HG02981 (cell line): ENCODE measurements around the gene PAPLN.
A peak's percentile ranks its signal among the peaks of the same experiment; 100 is the strongest.

ENCODE experiments used
- ATAC-seq: cut with Tn5 transposase; IDR thresholded peaks from one replicate; pipeline ENCODE4 v1.9.1; 2021; ENCODE audit warnings: mild to moderate bottlenecking, moderate library complexity; ENCODE audit not compliant: unreplicated experiment

Gene PAPLN

GRCh38 chr14:73258845-73259611 lies 21.7 kb downstream of the PAPLN start:
- ATAC-seq, result no peak

- ATAC-seq, result no peak
These were observed 22.5 kb downstream of the PAPLN start for GRCh38 chr14:73259837-73260236.

- no peak for ATAC-seq
These were observed 23.3 kb downstream of the PAPLN start for GRCh38 chr14:73260574-73260973.

GRCh38 chr14:73261075-73261474 lies 23.8 kb downstream of the PAPLN start:
- no peak for ATAC-seq

GRCh38 chr14:73261520-73262426 lies 24.5 kb downstream of the PAPLN start:
- no peak for ATAC-seq

GRCh38 chr14:73262427-73263183 lies 25.3 kb downstream of the PAPLN start:
- ATAC-seq, result no peak

GRCh38 chr14:73263606-73264005 lies 26.3 kb downstream of the PAPLN start:
- no peak for ATAC-seq

- ATAC-seq, result no peak
These were observed 27.0 kb downstream of the PAPLN start for GRCh38 chr14:73264080-73264884.

GRCh38 chr14:73264885-73265720 lies 27.8 kb downstream of the PAPLN start:
- ATAC-seq, result no peak

GRCh38 chr14:73265721-73266046 lies 28.4 kb downstream of the PAPLN start:
- ATAC-seq, result no peak

- ATAC-seq, result no peak
These were observed 29.0 kb downstream of the PAPLN start for GRCh38 chr14:73266317-73266716.

GRCh38 chr14:73267474-73267873 lies 30.2 kb downstream of the PAPLN start:
- ATAC-seq, result no peak

- ATAC-seq, result peak; percentile 55
These were observed 32.6 kb downstream of the PAPLN start for GRCh38 chr14:73269729-73270531.

- no peak for ATAC-seq
These were observed 35.1 kb downstream of the PAPLN start for GRCh38 chr14:73272393-73272792.

- no peak for ATAC-seq
These were observed 36.5 kb downstream of the PAPLN start for GRCh38 chr14:73273799-73274198.

GRCh38 chr14:73276836-73277235 lies 39.5 kb downstream of the PAPLN start:
- no peak for ATAC-seq

- no peak for ATAC-seq
These were observed 40.1 kb downstream of the PAPLN start for GRCh38 chr14:73277376-73277775.

GRCh38 chr14:73280903-73281302 lies 43.6 kb downstream of the PAPLN start:
- no peak for ATAC-seq
